ENCODE data around the gene BBLN.

The BBLN gene

GRCh38 chr9:128138001-128138400 lies 22.1 kb upstream of the BBLN start:
- Histone ChIP-seq H3K9me3 (ENCODE audit: insufficient read depth, low read length) (no peaks in the 10 kb centered on the region), H3K36me3 (replicated peaks; ENCODE audit: low read depth, low read length) (no peaks in the 10 kb centered on the region), H3K27me3 (ENCODE audit: low read depth, low read length) (peaks cover 7% of the 10 kb centered on the region), H4K20me1 (ENCODE audit: insufficient read depth, low read length) (no peaks in the 10 kb centered on the region), H3K27ac (ENCODE audit: low read length) (no peak overlapping the region), H3K9ac (ENCODE audit: low read length) (no peak overlapping the region), H3K4me3 (ENCODE audit: low read length) (no peak overlapping the region), H3K4me1 (ENCODE audit: low read length) (no peaks in the 10 kb centered on the region), H3K4me2 (ENCODE audit: low read length) (no peak overlapping the region), H3K79me2 (ENCODE audit: low read length) (no peaks in the 10 kb centered on the region), H2AFZ (ENCODE audit: low read depth, low read length) (no peak overlapping the region)
- TF ChIP-seq, protein P1, sequence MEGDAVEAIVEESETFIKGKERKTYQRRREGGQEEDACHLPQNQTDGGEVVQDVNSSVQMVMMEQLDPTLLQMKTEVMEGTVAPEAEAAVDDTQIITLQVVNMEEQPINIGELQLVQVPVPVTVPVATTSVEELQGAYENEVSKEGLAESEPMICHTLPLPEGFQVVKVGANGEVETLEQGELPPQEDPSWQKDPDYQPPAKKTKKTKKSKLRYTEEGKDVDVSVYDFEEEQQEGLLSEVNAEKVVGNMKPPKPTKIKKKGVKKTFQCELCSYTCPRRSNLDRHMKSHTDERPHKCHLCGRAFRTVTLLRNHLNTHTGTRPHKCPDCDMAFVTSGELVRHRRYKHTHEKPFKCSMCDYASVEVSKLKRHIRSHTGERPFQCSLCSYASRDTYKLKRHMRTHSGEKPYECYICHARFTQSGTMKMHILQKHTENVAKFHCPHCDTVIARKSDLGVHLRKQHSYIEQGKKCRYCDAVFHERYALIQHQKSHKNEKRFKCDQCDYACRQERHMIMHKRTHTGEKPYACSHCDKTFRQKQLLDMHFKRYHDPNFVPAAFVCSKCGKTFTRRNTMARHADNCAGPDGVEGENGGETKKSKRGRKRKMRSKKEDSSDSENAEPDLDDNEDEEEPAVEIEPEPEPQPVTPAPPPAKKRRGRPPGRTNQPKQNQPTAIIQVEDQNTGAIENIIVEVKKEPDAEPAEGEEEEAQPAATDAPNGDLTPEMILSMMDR (IDR thresholded peaks at IDR 0.05; ENCODE audit: low read depth, low read length): no peak
- TF ChIP-seq EZH2phosphoT487 (IDR thresholded peaks at IDR 0.05; ENCODE audit: low read depth): no peak

- H4K20me1 ChIP-seq (ENCODE audit: insufficient read depth, low read length): no peaks in the 10 kb centered on the region
- no peaks in the 10 kb centered on the region for H3K27me3 ChIP-seq (ENCODE audit: low read depth, low read length)
- no peak overlapping the region for H3K27ac ChIP-seq (ENCODE audit: low read length)
- H3K4me3 ChIP-seq (ENCODE audit: low read length): no peak overlapping the region
- no peaks in the 10 kb centered on the region for H3K79me2 ChIP-seq (ENCODE audit: low read length)
- no peak overlapping the region for H2AFZ ChIP-seq (ENCODE audit: low read depth, low read length)
- H3K9ac ChIP-seq (ENCODE audit: low read length): no peak overlapping the region
- H3K4me2 ChIP-seq (ENCODE audit: low read length): no peak overlapping the region
- H3K9me3 ChIP-seq (ENCODE audit: insufficient read depth, low read length): no peaks in the 10 kb centered on the region
- TF ChIP-seq, protein P1 (IDR thresholded peaks at IDR 0.05; ENCODE audit: low read depth, low read length): no peak
- no peaks in the 10 kb centered on the region for H3K36me3 ChIP-seq (replicated peaks; ENCODE audit: low read depth, low read length)
- H3K4me1 ChIP-seq (ENCODE audit: low read length): no peaks in the 10 kb centered on the region
Measured at GRCh38 chr9:128139621-128140020, 20.4 kb upstream of the BBLN start.

- Histone ChIP-seq H3K36me3 (replicated peaks; ENCODE audit: low read depth, low read length) (no peaks in the 10 kb centered on the region), H3K4me2 (ENCODE audit: low read length) (no peak overlapping the region), H3K9ac (ENCODE audit: low read length) (no peak overlapping the region), H3K9me3 (ENCODE audit: insufficient read depth, low read length) (no peaks in the 10 kb centered on the region), H3K27me3 (ENCODE audit: low read depth, low read length) (no peaks in the 10 kb centered on the region), H3K79me2 (ENCODE audit: low read length) (no peaks in the 10 kb centered on the region), H3K4me3 (ENCODE audit: low read length) (no peak overlapping the region), H3K27ac (ENCODE audit: low read length) (no peak overlapping the region), H2AFZ (ENCODE audit: low read depth, low read length) (no peak overlapping the region), H3K4me1 (ENCODE audit: low read length) (no peaks in the 10 kb centered on the region), H4K20me1 (ENCODE audit: insufficient read depth, low read length) (no peaks in the 10 kb centered on the region)
- TF ChIP-seq EZH2phosphoT487 (IDR thresholded peaks at IDR 0.05; ENCODE audit: low read depth): no peak
- TF ChIP-seq, protein P1 (IDR thresholded peaks at IDR 0.05; ENCODE audit: low read depth, low read length): no peak
Measured at GRCh38 chr9:128141604-128142003, 18.5 kb upstream of the BBLN start.

DNA sequence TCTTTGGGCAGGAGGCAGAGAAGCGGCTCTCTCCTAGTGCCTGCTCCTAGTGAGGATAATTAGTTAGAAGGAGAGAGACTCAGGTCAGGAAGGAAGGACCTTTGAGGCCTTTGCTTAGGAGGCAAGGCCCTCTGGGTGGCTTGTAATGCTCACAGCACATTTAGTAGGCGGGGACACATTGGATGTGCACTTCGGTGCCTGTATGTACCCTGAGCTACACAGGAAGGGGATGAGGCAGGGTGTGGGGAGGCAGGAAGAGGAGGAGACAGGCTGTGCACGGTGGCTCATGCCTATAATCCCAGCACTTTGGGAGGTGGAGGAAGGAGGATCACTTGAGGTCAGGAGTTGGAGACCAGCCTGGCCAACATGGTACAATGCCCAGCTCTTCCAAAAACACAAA lies 18.0 kb upstream of the BBLN start:
- Histone ChIP-seq H3K4me1 (ENCODE audit: low read length) (no peaks in the 10 kb centered on the region), H3K27ac (ENCODE audit: low read length) (no peak overlapping the region), H4K20me1 (ENCODE audit: insufficient read depth, low read length) (no peaks in the 10 kb centered on the region), H3K36me3 (replicated peaks; ENCODE audit: low read depth, low read length) (no peaks in the 10 kb centered on the region), H3K9me3 (ENCODE audit: insufficient read depth, low read length) (no peaks in the 10 kb centered on the region), H3K79me2 (ENCODE audit: low read length) (no peaks in the 10 kb centered on the region), H3K4me3 (ENCODE audit: low read length) (no peak overlapping the region), H3K4me2 (ENCODE audit: low read length) (no peak overlapping the region), H3K27me3 (ENCODE audit: low read depth, low read length) (no peaks in the 10 kb centered on the region), H2AFZ (ENCODE audit: low read depth, low read length) (no peak overlapping the region), H3K9ac (ENCODE audit: low read length) (no peak overlapping the region)
- TF ChIP-seq EZH2phosphoT487 (IDR thresholded peaks at IDR 0.05; ENCODE audit: low read depth): no peak
- TF ChIP-seq, protein P1 (IDR thresholded peaks at IDR 0.05; ENCODE audit: low read depth, low read length): no peak
